Ascending aorta (tissue), 2 donors: Measurements from ENCODE around the gene CALR3. TPM values are rescaled to one million over a fixed set of nuclear protein-coding genes. Genes with fewer than 3 reads are reported as not detected.
"Not testable (repeated sequence)": the region's sequence is repeated elsewhere in the genome, so short reads cannot be mapped to it uniquely, and the experiment has no call there.

Experiments
- DNase-seq, 2 donors: peaks; one replicate each; pipeline ENCODE4 v3.0.0-alpha.2; 2019; ENCODE audit warnings: low spot score in 2 of 2
- H3K27ac ChIP-seq, 2 donors: fragments of 200-600 bp; sonication (generic); one replicate each; pipeline ENCODE4 v1.5.1; 2016 to 2017; ENCODE audit warnings: mild to moderate bottlenecking in 1 of 2
- H3K27me3 ChIP-seq: fragments of 200-600 bp; sonication (generic); one replicate; pipeline ENCODE4 v1.5.1; 2017
- H3K36me3 ChIP-seq, 2 donors: fragments of 200-600 bp; sonication (generic); one replicate each; pipeline ENCODE4 v1.5.1; 2016
- H3K4me1 ChIP-seq, 2 donors: fragments of 200-600 bp; sonication (generic); one replicate each; pipeline ENCODE4 v1.5.1; 2016 to 2017; ENCODE audit warnings: mild to moderate bottlenecking in 1 of 2
- H3K4me3 ChIP-seq, 2 donors: fragments of 200-600 bp; sonication (generic); one replicate each; pipeline ENCODE4 v1.5.1; 2016 to 2017; ENCODE audit warnings: mild to moderate bottlenecking in 1 of 2
- H3K9me3 ChIP-seq, 2 donors: fragments of 200-600 bp; sonication (generic); one replicate each; pipeline ENCODE4 v1.5.1; 2016
- intact Hi-C: fragments of 100-400 bp; cut with DNase I; formaldehyde crosslinking; loops from one replicate; pipeline ENCODE4 v1.15.1; 2023
- total RNA-seq: library from RNA; depleted of rRNA; stranded (reverse); fragments of >200 nt; gene quantifications from one replicate; pipeline ENCODE4 v1.1.0, GENCODE V29; 2016
- TF ChIP-seq, protein P1 (sequence below), 3 experiments: fragments of 200-600 bp in 2 of 3; fragments of 450-650 bp in 1 of 3; sonication (generic) in 2 of 3; IDR thresholded peaks; one replicate each; pipeline ENCODE4 v1.5.1; 2016 to 2019; ENCODE audit warnings: antibody characterized with exemption in 3 of 3, mild to moderate bottlenecking in 1 of 3, moderate library complexity in 1 of 3

CALR3 gene
- total RNA-seq, 1 donor from 2014 or later, result not detected

DNA sequence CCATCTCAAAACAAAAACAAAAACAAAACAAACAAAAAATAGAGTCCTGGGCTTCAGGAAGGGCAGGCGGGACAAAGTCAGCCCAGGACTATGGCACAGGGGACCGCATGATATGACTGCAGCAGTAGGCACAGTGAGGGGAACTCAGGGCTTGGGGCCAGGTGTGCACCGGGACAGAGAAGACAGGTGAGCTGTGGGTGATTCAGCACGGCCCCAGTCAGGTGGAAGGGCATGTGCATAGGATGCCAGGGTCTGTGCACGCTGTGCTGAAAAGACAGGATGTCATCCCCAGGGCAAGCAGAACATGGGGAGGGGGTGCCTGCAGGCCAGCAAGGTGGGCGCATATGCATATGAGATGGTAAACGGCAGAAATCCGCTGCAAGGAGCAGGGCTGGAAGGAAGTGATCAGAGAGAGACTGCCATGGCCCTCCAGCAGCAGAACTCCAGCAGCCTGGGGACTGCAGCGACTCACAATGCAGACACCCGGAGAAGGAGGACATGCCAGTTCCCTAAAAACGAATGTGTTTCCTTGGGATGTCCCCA is 39.2 kb downstream of the CALR3 start:
- intact Hi-C loops, result no loop called here
- H3K9me3 ChIP-seq, result no peaks in the 10 kb centered on the region
- TF ChIP-seq, protein P1, sequence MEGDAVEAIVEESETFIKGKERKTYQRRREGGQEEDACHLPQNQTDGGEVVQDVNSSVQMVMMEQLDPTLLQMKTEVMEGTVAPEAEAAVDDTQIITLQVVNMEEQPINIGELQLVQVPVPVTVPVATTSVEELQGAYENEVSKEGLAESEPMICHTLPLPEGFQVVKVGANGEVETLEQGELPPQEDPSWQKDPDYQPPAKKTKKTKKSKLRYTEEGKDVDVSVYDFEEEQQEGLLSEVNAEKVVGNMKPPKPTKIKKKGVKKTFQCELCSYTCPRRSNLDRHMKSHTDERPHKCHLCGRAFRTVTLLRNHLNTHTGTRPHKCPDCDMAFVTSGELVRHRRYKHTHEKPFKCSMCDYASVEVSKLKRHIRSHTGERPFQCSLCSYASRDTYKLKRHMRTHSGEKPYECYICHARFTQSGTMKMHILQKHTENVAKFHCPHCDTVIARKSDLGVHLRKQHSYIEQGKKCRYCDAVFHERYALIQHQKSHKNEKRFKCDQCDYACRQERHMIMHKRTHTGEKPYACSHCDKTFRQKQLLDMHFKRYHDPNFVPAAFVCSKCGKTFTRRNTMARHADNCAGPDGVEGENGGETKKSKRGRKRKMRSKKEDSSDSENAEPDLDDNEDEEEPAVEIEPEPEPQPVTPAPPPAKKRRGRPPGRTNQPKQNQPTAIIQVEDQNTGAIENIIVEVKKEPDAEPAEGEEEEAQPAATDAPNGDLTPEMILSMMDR (IDR thresholded peaks at IDR 0.05), result no peak
- no peaks in the 10 kb centered on the region for H3K27me3 ChIP-seq
- DNase-seq, result no peak
- H3K4me3 ChIP-seq, result peak overlapping the region in 1 of 2 donors; percentile 53
- peaks cover 12 to 14% of the 10 kb centered on the region in 2 donors for H3K4me1 ChIP-seq
- no peaks in the 10 kb centered on the region for H3K36me3 ChIP-seq
- peak overlapping the region; percentile 50 to 74 for H3K27ac ChIP-seq

DNA sequence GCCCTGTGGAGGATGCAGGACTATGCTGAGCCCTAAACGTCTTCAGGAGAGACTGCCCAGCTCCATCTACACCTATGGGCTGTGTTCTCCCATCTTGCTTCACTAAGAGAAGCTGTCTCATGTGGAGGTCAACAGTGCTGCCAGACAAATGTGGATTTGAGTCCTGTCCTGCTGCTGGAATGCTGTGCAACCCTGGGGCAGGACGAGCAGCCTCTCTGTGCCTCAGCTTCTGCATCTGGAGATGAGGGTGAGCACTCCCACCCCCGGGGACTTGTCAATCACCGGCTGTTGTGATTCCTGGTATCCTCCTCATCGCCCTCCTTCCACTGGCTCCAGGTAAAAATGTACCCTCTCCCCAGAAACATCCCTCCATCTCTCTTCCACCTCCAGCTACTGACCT is 40.5 kb downstream of the CALR3 start:
- DNase-seq, result no peak
- Histone ChIP-seq H3K4me3 (no peak overlapping the region), H3K36me3 (no peaks in the 10 kb centered on the region), H3K27ac (no peak overlapping the region), H3K27me3 (no peaks in the 10 kb centered on the region), H3K9me3 (no peaks in the 10 kb centered on the region), H3K4me1 (peaks cover 12 to 14% of the 10 kb centered on the region in 2 donors)
- TF ChIP-seq, protein P1 (IDR thresholded peaks at IDR 0.05), result no peak
- intact Hi-C loops, result no loop called here

DNA sequence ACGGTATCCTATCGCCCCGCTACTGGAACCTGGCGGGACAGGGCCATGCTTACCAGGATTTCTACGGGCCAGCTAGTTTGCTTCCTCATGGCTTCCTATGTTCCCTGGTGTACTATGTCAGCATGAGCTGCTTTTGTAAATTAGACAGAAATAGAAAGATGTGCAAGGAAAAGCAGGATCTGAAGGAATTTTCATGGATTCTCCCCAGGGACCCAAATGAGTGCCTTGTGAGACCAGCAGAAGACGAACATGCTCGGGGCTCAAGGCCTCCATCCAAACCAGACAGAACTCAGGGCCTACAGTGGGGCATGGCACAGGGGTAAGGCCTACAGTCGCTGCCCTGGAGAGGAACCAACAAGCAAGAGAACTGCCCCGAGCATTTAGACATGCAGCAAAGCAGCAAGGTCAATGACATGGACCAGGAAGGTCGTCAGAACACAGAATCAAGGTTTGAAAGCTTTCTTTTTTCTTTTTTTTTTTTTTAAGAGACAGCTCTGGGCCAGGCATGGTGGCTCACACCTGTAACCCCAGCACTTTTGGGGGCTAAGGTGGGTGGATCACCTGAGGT is 41.5 kb downstream of the CALR3 start:
- peaks cover 12 to 14% of the 10 kb centered on the region in 2 donors for H3K4me1 ChIP-seq
- H3K27ac ChIP-seq, result no peak overlapping the region
- H3K36me3 ChIP-seq, result no peaks in the 10 kb centered on the region

DNA sequence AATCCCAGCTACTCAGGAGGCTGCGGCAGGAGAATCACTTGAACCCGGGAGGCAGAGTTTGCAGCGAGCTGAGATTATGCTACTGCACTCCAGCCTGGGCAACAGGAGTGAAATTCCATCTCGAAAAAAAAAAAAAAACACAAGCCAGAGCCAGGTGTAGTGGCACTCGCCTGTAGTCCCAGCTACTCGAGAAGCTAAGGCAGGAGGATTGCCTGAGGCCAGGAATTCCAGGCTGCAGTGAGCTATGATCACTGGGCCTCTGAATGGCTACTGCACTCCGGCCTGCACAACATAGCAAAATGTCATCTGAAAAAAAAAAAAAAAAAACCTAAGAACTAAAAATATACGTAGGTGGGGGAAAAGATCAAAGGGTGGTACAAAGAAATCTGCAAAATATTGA is 43.6 kb downstream of the CALR3 start:
- no peaks in the 10 kb centered on the region for H3K9me3 ChIP-seq
- intact Hi-C loops, result no loop called here
- DNase-seq, result no peak

More for the DNA sequence above, 41.5 kb downstream of the CALR3 start:
- no peak for DNase-seq
- H3K9me3 ChIP-seq, result no peaks in the 10 kb centered on the region
- intact Hi-C loops, result no loop called here
- H3K27me3 ChIP-seq, result no peaks in the 10 kb centered on the region
- no peak overlapping the region for H3K4me3 ChIP-seq
- TF ChIP-seq, protein P1 (IDR thresholded peaks at IDR 0.05), result no peak

DNA sequence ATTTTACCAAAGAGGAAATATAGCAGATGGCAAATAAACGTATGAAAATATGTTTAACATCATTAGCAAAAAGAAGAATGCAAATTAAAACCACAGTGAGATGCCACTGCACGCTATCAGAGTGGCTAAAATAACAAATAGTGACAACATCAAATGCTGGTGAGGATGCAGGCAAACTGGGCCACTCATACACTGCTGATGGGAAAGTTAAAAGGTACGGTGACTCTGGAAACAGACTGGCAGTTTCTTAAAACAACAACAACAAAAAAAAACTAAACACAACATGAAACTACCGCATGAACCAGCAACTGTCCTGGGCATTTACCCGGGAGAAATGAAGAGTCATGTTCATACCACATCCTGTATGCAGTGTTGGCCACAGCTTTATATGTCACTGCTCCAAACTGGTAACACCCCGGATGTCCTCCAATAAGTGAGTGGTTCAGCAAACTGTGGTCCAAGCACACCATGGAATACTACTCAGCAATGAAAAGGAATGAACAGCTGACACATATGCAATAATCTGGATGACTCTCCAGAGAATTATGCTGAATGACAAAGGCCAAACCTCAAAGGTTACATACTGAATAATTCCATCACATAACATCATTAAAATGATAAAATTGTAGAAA is 46.5 kb downstream of the CALR3 start:
- no peaks in the 10 kb centered on the region for H3K9me3 ChIP-seq
- intact Hi-C loops, result no loop called here
- H3K4me3 ChIP-seq, result no peak overlapping the region
- no peak overlapping the region for H3K27ac ChIP-seq
- no peak for DNase-seq
- H3K36me3 ChIP-seq, result no peaks in the 10 kb centered on the region
- no peaks in the 10 kb centered on the region for H3K27me3 ChIP-seq
- TF ChIP-seq, protein P1 (IDR thresholded peaks at IDR 0.05), result no peak
- H3K4me1 ChIP-seq, result peaks cover 5 to 9% of the 10 kb centered on the region in 2 donors

More for the DNA sequence above, 43.6 kb downstream of the CALR3 start:
- no peak overlapping the region for H3K27ac ChIP-seq
- peaks cover 6 to 12% of the 10 kb centered on the region in 2 donors for H3K4me1 ChIP-seq
- H3K36me3 ChIP-seq, result no peaks in the 10 kb centered on the region
- H3K27me3 ChIP-seq, result no peaks in the 10 kb centered on the region
- TF ChIP-seq, protein P1 (IDR thresholded peaks at IDR 0.05), result no peak
- no peak overlapping the region for H3K4me3 ChIP-seq

DNA sequence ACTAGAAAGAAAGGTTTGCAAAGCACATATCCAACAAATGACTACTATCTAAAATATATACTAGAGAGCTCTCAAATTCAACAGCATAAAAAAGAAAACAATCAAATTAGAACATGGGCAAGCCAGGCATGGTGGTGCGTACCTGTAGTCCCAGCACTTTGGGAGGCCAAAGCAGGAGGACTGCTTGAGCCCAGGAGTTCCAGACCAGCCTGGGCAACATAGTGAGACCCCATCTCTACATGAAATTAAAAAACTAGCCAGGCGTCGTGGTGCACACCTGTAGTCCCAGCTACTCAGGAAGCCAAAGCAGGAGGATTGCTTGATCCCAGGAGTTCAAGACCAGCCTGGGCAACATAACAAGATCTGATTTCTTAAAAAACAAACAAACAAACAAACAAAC is 47.1 kb downstream of the CALR3 start:
- H3K27ac ChIP-seq, H3K27me3 ChIP-seq, DNase-seq, H3K36me3 ChIP-seq, H3K4me1 ChIP-seq, H3K4me3 ChIP-seq, intact Hi-C loops, H3K9me3 ChIP-seq: not testable (repeated sequence)
